GM12878 (cell line): ENCODE results near the gene KRI1. TPM values are rescaled to one million over a fixed set of nuclear protein-coding genes. Genes with fewer than 3 reads are reported as not detected.

ENCODE experiments used
- ATAC-seq: fragments of 200-7000 bp; cut with Tn5 transposase; 3 replicates; pipeline ENCODE4 v1.9.1; 2020; ENCODE audit warnings: mild to moderate bottlenecking, moderate library complexity
- BruUV-seq: library from RNA; stranded (reverse); fragments of 400-500 nt; replicated peaks from 2 replicates; lab custom pipeline; 2021; lab: Mats Ljungman, UMichigan
- CTCF ChIA-PET: fragments of 300-600 bp; sonication (Branson Sonifier 250); formaldehyde crosslinking; extraction: SDS; loops from one replicate; lab custom pipeline; 2021; ENCODE audit warnings: inconsistent platforms; lab: Yijun Ruan, JAX
- POLR2A ChIA-PET: fragments of 350-600 bp; formaldehyde crosslinking; extraction: SDS; loops from one replicate; lab custom pipeline; 2021; ENCODE audit warnings: inconsistent platforms; lab: Charles Lee
- RAD21 ChIA-PET: fragments of 300-600 bp; sonication (Branson Sonifier 250); formaldehyde crosslinking; loops from one replicate; lab custom pipeline; 2023; ENCODE audit warnings: antibody characterized with exemption; ENCODE audit not compliant: unreplicated experiment; lab: Charles Lee
- SMC1A ChIA-PET: fragments of 300-600 bp; sonication (Branson Sonifier 250); formaldehyde crosslinking; loops from one replicate; lab custom pipeline; 2023; ENCODE audit not compliant: unreplicated experiment, uncharacterized antibody; lab: Charles Lee
- DNase-seq: peaks from one replicate; pipeline ENCODE4 v3.0.0-alpha.2; 2011; ENCODE audit warnings: low read depth, low spot score
- FAIRE-seq: peaks from 3 replicates; lab custom pipeline; 2011; peaks lifted over from hg19 to GRCh38; lab: Jason Lieb, UNC
- H2AFZ ChIP-seq: 2 replicates; pipeline ENCODE4 v1.6.0; 2011; ENCODE audit warnings: low read depth, low read length, control low read depth; ENCODE audit not compliant: control insufficient read depth
- H3K27ac ChIP-seq: 2 replicates; pipeline ENCODE4 v1.5.1; 2011; ENCODE audit warnings: control low read depth; ENCODE audit not compliant: control insufficient read depth, insufficient read depth
- H3K27me3 ChIP-seq, 2 experiments: replicated peaks in 1 of 2; 2 replicates each; pipeline versions ENCODE4 v1.6.0 to v1.6.1; 2011; ENCODE audit warnings: low read length in 1 of 2; ENCODE audit not compliant: control insufficient read depth in 2 of 2, insufficient read depth in 2 of 2
- H3K36me3 ChIP-seq, 2 experiments: 2 replicates each; pipeline ENCODE4 v1.5.1; 2011; ENCODE audit warnings: low read length in 1 of 2; ENCODE audit not compliant: control insufficient read depth in 2 of 2, insufficient read depth in 2 of 2
- H3K4me1 ChIP-seq: 2 replicates; pipeline ENCODE4 v1.6.1; 2011; ENCODE audit warnings: mild to moderate bottlenecking, low read length, moderate library complexity, mixed read lengths; ENCODE audit not compliant: control insufficient read depth, insufficient read depth
- H3K4me2 ChIP-seq: 2 replicates; pipeline ENCODE4 v1.6.0; 2011; ENCODE audit warnings: control low read depth; ENCODE audit not compliant: control insufficient read depth, insufficient read depth
- H3K4me3 ChIP-seq: fragments of 200-600 bp; sonication (generic); 2 replicates; pipeline ENCODE4 v1.5.1; 2016
- H3K79me2 ChIP-seq: 2 replicates; pipeline ENCODE4 v1.6.0; 2011; ENCODE audit warnings: low read length; ENCODE audit not compliant: control insufficient read depth, insufficient read depth
- H3K9ac ChIP-seq: 2 replicates; pipeline ENCODE4 v1.8.0; 2011; ENCODE audit warnings: low read length, control low read depth, mixed read lengths; ENCODE audit not compliant: control insufficient read depth, insufficient read depth
- H3K9me3 ChIP-seq: replicated peaks from 3 replicates; pipeline ENCODE4 v1.5.1; 2011; ENCODE audit warnings: mild to moderate bottlenecking, low read length; ENCODE audit not compliant: control insufficient read depth, insufficient read depth
- H4K20me1 ChIP-seq: 2 replicates; pipeline ENCODE4 v1.6.0; 2011; ENCODE audit not compliant: control insufficient read depth, insufficient read depth
- BMI1 ChIP-seq: fragments of 450-650 bp; IDR thresholded peaks from 2 replicates; pipeline ENCODE4 v1.6.1; 2016; ENCODE audit warnings: mild to moderate bottlenecking, moderate library complexity, borderline replicate concordance
- CBX5 ChIP-seq: sonication (generic); IDR thresholded peaks from 2 replicates; pipeline ENCODE4 v1.6.1; 2016; ENCODE audit warnings: low read depth, moderate library complexity, mild to moderate bottlenecking, inconsistent platforms
- CHD2 ChIP-seq: IDR thresholded peaks from 2 replicates; pipeline ENCODE4 v1.6.1; 2011; ENCODE audit warnings: low read depth, low read length, improper control_type of control experiment, borderline replicate concordance
- EGR1 ChIP-seq, 2 experiments: IDR thresholded peaks; 1 replicate in 1 of 2; 2 replicates in 1 of 2; pipeline ENCODE4 v1.6.1; 2011 to 2012; ENCODE audit warnings: low read depth in 2 of 2, low read length in 2 of 2, borderline replicate concordance in 1 of 2, mild to moderate bottlenecking in 1 of 2, moderate library complexity in 1 of 2
- HCFC1 ChIP-seq: fragments of 150-350 bp; IDR thresholded peaks from 2 replicates; pipeline ENCODE4 v1.6.1; 2014; ENCODE audit warnings: low read length
- IKZF1 ChIP-seq: fragments of 450-650 bp; conservative IDR thresholded peaks from 2 replicates; pipeline ENCODE4 v1.6.1; 2017; ENCODE audit warnings: antibody characterized with exemption, mild to moderate bottlenecking
- MYB ChIP-seq: fragments of 150-350 bp; IDR thresholded peaks from 2 replicates; pipeline ENCODE4 v1.6.1; 2014; ENCODE audit warnings: mild to moderate bottlenecking, low read depth, low read length, borderline replicate concordance
- RB1 ChIP-seq: fragments of 450-650 bp; formaldehyde crosslinking; IDR thresholded peaks from 2 replicates; pipeline ENCODE4 v1.6.1; 2017; ENCODE audit warnings: mild to moderate bottlenecking, borderline replicate concordance
- SRF ChIP-seq, 2 experiments: IDR thresholded peaks; 2 replicates each; pipeline ENCODE4 v1.6.1; 2011; ENCODE audit warnings: low read depth in 2 of 2, low read length in 2 of 2, mild to moderate bottlenecking in 1 of 2, moderate library complexity in 1 of 2
- TAF1 ChIP-seq: IDR thresholded peaks from 2 replicates; pipeline ENCODE4 v1.6.1; 2011; ENCODE audit warnings: mild to moderate bottlenecking, low read depth, low read length, borderline replicate concordance
- WGBS: methylation state at CpG from one replicate; pipeline ENCODE4 v1.1.6; 2016; ENCODE audit warnings: low lambda C conversion rate; ENCODE audit not compliant: insufficient replicate concordance, insufficient coverage; ENCODE audit errors: missing lambda C conversion rate; 5-methylcytosine and 5-hydroxymethylcytosine counted together
- in situ Hi-C: fragments of 300-500 bp; cut with MboI; formaldehyde crosslinking; loops from 9 replicates; pipeline ENCODE4 v1.14.3; 2018; ENCODE audit warnings: mixed read lengths
- intact Hi-C: fragments of 100-400 bp; cut with micrococcal nuclease; formaldehyde crosslinking; loops from one replicate; pipeline ENCODE4 v1.14.2; 2022; ENCODE audit not compliant: unreplicated experiment
- polyA plus RNA-seq, 11 experiments: library from polyadenylated mRNA; depleted of rRNA in 4 of 11; unstranded in 6 of 11; stranded (reverse) in 5 of 11; fragments of >200 nt; fragmentation: Nextera tagmentation in 4 of 11; fragmentation: Illumina TruSeq in 1 of 11; extraction: Ambion mirVana in 4 of 11; extraction: Trizol in 1 of 11; gene quantifications; 1 replicate in 1 of 11; 2 replicates in 10 of 11; pipeline versions ENCODE4 v1.2.1 to v1.2.3, GENCODE V29; 2011 to 2016; ENCODE audit warnings: inconsistent platforms in 2 of 11, missing spikeins in 2 of 11, low read depth in 1 of 11
- total RNA-seq, 4 experiments: library from RNA; depleted of rRNA in 3 of 4; stranded (reverse); fragments of >200 nt in 3 of 4; fragmentation: Illumina TruSeq in 1 of 4; extraction: Trizol in 1 of 4; gene quantifications; 2 replicates each; pipeline versions ENCODE4 v1.2.1 to v1.2.3, GENCODE V29; 2013 to 2021
- TF ChIP-seq, protein P1 (sequence below): IDR thresholded peaks from 2 replicates; pipeline ENCODE4 v1.6.1; 2012; ENCODE audit warnings: improper control_type of control experiment, low read depth, low read length; ENCODE audit not compliant: insufficient replicate concordance
- TF ChIP-seq, protein P2 (sequence below): fragments of 150-350 bp; IDR thresholded peaks from 2 replicates; pipeline ENCODE4 v1.6.1; 2014; ENCODE audit warnings: mild to moderate bottlenecking, low read depth, low read length
- TF ChIP-seq, protein P3 (sequence below): fragments of 450-650 bp; IDR thresholded peaks from 2 replicates; pipeline ENCODE4 v1.6.1; 2016; ENCODE audit warnings: mild to moderate bottlenecking

The KRI1 gene
- total and polyA plus RNA-seq, 10 of the 15 experiments (the other 5 are each of a cell fraction or from before 2014, with no cell fraction given) = 0.98 to 42.5 (median 24.7) TPM

DNA sequence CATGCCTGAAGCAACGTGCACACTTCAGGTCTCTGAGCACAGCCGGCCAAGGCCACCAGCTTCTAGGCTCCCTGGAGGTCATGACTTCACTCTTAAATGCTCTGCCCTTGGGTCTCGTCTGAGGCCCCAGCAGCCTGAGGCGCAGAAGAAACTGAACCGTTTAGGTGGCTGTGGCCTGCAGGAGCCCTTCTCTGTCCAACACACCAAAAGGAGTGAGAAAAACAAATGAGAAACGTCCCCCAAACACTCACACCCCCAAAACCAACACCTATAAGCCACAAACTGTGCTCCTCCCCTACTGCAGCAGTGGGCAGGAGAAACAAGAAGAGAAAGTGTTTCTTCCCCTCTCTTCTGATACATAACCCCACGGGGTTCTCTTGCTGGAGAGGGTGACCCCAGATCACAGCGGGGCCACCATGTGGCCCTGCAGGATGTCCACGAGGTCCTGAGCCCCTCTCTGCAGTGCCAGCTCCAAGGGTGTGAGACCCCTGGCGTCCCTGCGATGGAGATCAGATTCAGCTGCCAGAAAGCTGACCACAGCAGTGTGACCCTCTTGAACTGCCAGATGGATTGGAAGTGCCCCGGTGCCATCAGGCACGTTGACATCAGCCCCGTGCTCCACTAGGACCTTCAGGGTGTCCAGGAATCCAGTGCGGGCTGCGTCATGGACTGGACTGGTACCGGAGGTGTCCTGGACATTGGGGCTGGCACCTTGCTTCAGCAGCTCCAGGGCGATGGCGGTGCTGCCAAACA is 1.0 kb upstream of the KRI1 start:
- no peak for FAIRE-seq
- peak overlapping the region; percentile 80 for H3K4me3 ChIP-seq
- H3K9me3 ChIP-seq = no peaks in the 10 kb centered on the region
- H4K20me1 ChIP-seq = no peaks in the 10 kb centered on the region
- ChIA-PET CTCF (interaction anchor here (0.9 to 5.2 kb wide), 16 partner anchors 14 to 226 kb away, joined by 3 to 35 read pairs (median 4); partner anchors contain the start of genes ATG4D and QTRT1), POLR2A (interaction anchor here (0.5 to 1.8 kb wide), 17 partner anchors 20 to 465 kb away, joined by 3 to 9 read pairs (median 3); partner anchors contain the start of genes ATG4D, CDC37 and PDE4A), RAD21 (interaction anchor here (0.6 to 3.3 kb wide), 13 partner anchors 13 to 154 kb away, joined by 3 to 16 read pairs (median 4); partner anchors contain the start of gene ATG4D), SMC1A (interaction anchor here (0.6 to 2.4 kb wide), 5 partner anchors 24 to 166 kb away, joined by 3 to 7 read pairs (median 3); no protein-coding TSS in a partner anchor)
- peak; percentile 40 for ATAC-seq
- peak overlapping the region; percentile 88 for H3K27ac ChIP-seq
- BruUV-seq = no TSS peak
- H3K4me1 ChIP-seq = peaks cover 23% of the 10 kb centered on the region
- H3K27me3 ChIP-seq = no peaks in the 10 kb centered on the region
- in situ Hi-C loops = loop anchor here (5.0 kb wide), 1 partner anchor 155 kb away; no protein-coding TSS in a partner anchor
- H3K79me2 ChIP-seq = peaks cover 13% of the 10 kb centered on the region
- H2AFZ ChIP-seq = peak overlapping the region; percentile 21; the same call in 1 of the 2 replicates
- 19% methylated on average over 19 of the region's 19 CpGs for WGBS
- H3K36me3 ChIP-seq = peaks cover 0 to 5% of the 10 kb centered on the region in 2 experiments; a peak in 2 of 4 replicates
- intact Hi-C loops = loop anchor here (1.0 to 5.0 kb wide), 3 partner anchors 24 to 165 kb away; partner anchors contain the start of genes ATG4D, CDC37 and ILF3
- peak; percentile 82 for DNase-seq
- H3K4me2 ChIP-seq = peak overlapping the region; percentile 93
- H3K9ac ChIP-seq = peak overlapping the region; percentile 59
- TF ChIP-seq CHD2 (no peak), EGR1 (IDR thresholded peaks at IDR 0.05; ENCODE audit: borderline replicate concordance in 1 of 2, low read depth in 2 of 2, low read length in 2 of 2) (no peak), IKZF1 (0 out of 2 replicates have a peak, but pooled peaks have one; percentile 11), RB1 (no peak), BMI1 (no peak), CBX5 (no peak), MYB (peak; percentile 37; the same call in 1 of the 2 replicates), SRF (IDR thresholded peaks at IDR 0.05; ENCODE audit: low read depth in 2 of 2, low read length in 2 of 2) (no peak), TAF1 (peak; percentile 79), HCFC1 (peak; percentile 21)
- TF ChIP-seq, protein P1, sequence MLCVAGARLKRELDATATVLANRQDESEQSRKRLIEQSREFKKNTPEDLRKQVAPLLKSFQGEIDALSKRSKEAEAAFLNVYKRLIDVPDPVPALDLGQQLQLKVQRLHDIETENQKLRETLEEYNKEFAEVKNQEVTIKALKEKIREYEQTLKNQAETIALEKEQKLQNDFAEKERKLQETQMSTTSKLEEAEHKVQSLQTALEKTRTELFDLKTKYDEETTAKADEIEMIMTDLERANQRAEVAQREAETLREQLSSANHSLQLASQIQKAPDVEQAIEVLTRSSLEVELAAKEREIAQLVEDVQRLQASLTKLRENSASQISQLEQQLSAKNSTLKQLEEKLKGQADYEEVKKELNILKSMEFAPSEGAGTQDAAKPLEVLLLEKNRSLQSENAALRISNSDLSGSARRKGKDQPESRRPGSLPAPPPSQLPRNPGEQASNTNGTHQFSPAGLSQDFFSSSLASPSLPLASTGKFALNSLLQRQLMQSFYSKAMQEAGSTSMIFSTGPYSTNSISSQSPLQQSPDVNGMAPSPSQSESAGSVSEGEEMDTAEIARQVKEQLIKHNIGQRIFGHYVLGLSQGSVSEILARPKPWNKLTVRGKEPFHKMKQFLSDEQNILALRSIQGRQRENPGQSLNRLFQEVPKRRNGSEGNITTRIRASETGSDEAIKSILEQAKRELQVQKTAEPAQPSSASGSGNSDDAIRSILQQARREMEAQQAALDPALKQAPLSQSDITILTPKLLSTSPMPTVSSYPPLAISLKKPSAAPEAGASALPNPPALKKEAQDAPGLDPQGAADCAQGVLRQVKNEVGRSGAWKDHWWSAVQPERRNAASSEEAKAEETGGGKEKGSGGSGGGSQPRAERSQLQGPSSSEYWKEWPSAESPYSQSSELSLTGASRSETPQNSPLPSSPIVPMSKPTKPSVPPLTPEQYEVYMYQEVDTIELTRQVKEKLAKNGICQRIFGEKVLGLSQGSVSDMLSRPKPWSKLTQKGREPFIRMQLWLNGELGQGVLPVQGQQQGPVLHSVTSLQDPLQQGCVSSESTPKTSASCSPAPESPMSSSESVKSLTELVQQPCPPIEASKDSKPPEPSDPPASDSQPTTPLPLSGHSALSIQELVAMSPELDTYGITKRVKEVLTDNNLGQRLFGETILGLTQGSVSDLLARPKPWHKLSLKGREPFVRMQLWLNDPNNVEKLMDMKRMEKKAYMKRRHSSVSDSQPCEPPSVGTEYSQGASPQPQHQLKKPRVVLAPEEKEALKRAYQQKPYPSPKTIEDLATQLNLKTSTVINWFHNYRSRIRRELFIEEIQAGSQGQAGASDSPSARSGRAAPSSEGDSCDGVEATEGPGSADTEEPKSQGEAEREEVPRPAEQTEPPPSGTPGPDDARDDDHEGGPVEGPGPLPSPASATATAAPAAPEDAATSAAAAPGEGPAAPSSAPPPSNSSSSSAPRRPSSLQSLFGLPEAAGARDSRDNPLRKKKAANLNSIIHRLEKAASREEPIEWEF = no peak
- TF ChIP-seq, protein P2, sequence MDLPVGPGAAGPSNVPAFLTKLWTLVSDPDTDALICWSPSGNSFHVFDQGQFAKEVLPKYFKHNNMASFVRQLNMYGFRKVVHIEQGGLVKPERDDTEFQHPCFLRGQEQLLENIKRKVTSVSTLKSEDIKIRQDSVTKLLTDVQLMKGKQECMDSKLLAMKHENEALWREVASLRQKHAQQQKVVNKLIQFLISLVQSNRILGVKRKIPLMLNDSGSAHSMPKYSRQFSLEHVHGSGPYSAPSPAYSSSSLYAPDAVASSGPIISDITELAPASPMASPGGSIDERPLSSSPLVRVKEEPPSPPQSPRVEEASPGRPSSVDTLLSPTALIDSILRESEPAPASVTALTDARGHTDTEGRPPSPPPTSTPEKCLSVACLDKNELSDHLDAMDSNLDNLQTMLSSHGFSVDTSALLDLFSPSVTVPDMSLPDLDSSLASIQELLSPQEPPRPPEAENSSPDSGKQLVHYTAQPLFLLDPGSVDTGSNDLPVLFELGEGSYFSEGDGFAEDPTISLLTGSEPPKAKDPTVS = no peak
- TF ChIP-seq, protein P3, sequence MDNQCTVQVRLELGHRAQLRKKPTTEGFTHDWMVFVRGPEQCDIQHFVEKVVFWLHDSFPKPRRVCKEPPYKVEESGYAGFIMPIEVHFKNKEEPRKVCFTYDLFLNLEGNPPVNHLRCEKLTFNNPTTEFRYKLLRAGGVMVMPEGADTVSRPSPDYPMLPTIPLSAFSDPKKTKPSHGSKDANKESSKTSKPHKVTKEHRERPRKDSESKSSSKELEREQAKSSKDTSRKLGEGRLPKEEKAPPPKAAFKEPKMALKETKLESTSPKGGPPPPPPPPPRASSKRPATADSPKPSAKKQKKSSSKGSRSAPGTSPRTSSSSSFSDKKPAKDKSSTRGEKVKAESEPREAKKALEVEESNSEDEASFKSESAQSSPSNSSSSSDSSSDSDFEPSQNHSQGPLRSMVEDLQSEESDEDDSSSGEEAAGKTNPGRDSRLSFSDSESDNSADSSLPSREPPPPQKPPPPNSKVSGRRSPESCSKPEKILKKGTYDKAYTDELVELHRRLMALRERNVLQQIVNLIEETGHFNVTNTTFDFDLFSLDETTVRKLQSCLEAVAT = peak; percentile 73
